Fibroblast of the aortic adventitia (primary cell): ENCODE results near the gene FXYD4. TPM values are rescaled to one million over a fixed set of nuclear protein-coding genes. Genes with fewer than 3 reads are reported as not detected.
A peak's percentile ranks its signal among the peaks of the same experiment; 100 is the strongest.

ENCODE experiments used
- DNase-seq: peaks from one replicate; pipeline ENCODE4 v3.0.0-alpha.2; 2010; ENCODE audit warnings: low read depth
- H3K4me3 ChIP-seq: 2 replicates; pipeline ENCODE4 v1.5.1; 2011; ENCODE audit warnings: low read depth, mild to moderate bottlenecking, control low read depth, low read length, moderate library complexity
- total RNA-seq: library from RNA; depleted of rRNA; stranded (reverse); fragments of >200 nt; gene quantifications from 2 replicates; pipeline ENCODE4 v1.2.3, GENCODE V29; 2012; ENCODE audit warnings: low replicate concordance
- TF ChIP-seq, protein P1 (sequence below): IDR thresholded peaks from 2 replicates; pipeline ENCODE4 v1.5.1; 2011; ENCODE audit warnings: mild to moderate bottlenecking, low read length, control low read depth, inconsistent platforms; ENCODE audit not compliant: insufficient read depth

The FXYD4 gene
- total RNA-seq, 1 donor, result not detected

GRCh38 chr10:43402176-43402575, 30.7 kb downstream of the FXYD4 start:
- TF ChIP-seq, protein P1, sequence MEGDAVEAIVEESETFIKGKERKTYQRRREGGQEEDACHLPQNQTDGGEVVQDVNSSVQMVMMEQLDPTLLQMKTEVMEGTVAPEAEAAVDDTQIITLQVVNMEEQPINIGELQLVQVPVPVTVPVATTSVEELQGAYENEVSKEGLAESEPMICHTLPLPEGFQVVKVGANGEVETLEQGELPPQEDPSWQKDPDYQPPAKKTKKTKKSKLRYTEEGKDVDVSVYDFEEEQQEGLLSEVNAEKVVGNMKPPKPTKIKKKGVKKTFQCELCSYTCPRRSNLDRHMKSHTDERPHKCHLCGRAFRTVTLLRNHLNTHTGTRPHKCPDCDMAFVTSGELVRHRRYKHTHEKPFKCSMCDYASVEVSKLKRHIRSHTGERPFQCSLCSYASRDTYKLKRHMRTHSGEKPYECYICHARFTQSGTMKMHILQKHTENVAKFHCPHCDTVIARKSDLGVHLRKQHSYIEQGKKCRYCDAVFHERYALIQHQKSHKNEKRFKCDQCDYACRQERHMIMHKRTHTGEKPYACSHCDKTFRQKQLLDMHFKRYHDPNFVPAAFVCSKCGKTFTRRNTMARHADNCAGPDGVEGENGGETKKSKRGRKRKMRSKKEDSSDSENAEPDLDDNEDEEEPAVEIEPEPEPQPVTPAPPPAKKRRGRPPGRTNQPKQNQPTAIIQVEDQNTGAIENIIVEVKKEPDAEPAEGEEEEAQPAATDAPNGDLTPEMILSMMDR, result no peak
- H3K4me3 ChIP-seq, result no peak overlapping the region
- DNase-seq, result no peak

GRCh38 chr10:43402880-43403452, 31.5 kb downstream of the FXYD4 start:
- no peak overlapping the region for H3K4me3 ChIP-seq
- no peak for DNase-seq
- TF ChIP-seq, protein P1, result no peak

GRCh38 chr10:43403911-43404703, 32.7 kb downstream of the FXYD4 start:
- TF ChIP-seq, protein P1, result no peak
- no peak overlapping the region for H3K4me3 ChIP-seq
- DNase-seq, result no peak

DNA sequence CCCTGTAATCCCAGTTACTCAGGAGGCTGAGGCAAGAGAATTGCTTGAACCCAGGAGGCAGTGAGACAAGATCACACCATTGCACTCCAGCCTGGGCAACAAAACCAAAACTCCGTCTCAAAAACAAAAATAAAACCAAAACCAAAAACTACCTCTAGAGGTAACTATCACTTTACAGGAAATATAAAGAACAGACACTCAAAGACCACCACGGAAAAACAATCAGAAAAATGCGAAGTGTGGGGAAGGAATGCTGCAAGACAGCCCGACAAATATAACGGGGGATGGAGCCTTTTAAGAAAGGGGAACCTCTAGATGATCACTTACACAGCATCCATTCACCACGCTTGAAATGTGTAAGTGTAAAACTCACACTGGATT, 33.3 kb downstream of the FXYD4 start:
- no peak for DNase-seq
- TF ChIP-seq, protein P1, result no peak
- no peak overlapping the region for H3K4me3 ChIP-seq

GRCh38 chr10:43407148-43407575, 35.7 kb downstream of the FXYD4 start:
- peak overlapping the region; percentile 86 for H3K4me3 ChIP-seq
- peak; percentile 35 for DNase-seq
- TF ChIP-seq, protein P1, result no peak

DNA sequence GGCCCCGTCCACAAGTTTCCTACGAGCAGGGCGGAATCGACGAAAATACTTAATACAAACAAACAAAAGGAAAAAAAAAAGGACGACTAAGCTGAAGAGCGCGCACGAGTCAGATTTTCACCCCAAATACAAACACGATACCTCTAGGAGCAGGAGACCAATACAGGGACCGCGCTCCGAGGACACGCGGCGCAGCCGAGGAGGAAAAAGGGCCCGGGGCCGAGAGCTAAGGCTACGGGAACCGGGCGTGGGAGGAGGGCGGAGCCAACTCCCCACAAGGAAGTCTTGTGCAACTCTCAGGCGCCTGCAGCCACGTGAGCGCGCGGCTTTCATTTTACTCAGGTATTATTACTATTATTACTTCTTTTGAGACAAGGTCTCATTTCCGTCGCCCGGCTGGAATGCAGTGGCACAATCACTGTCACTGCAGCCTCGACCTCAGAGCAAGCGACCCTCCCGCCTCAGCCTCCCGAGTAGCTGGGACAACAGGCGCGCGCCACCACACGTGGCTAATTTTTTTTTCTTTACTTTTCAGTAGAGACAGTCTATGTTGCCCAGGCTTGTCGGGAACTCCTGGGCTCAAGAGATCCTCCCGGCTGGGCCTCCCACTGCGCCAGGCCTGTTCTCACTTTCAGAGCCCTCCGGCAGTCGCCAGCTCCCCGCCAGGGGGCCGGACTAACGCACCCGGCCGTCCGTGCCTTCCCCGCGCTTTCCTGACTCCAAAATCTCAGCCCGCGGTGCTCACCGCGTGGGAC, 36.3 kb downstream of the FXYD4 start:
- peak overlapping the region; percentile 86 for H3K4me3 ChIP-seq
- TF ChIP-seq, protein P1, result peak; percentile 60
- peak; percentile 90 for DNase-seq
